Breast epithelium (tissue), 3 donors: Measurements from ENCODE around the gene TGIF1.

Source experiments
- POLR2A ChIP-seq: fragments of 450-650 bp; IDR thresholded peaks from one replicate; pipeline ENCODE4 v1.6.1; 2016; ENCODE audit warnings: antibody characterized with exemption, mild to moderate bottlenecking, moderate library complexity
- POLR2AphosphoS5 ChIP-seq, 3 donors: sonication (generic); formaldehyde crosslinking; IDR thresholded peaks; one replicate each; pipeline ENCODE4 v1.6.1; 2017; ENCODE audit warnings: antibody characterized with exemption in 3 of 3
- TF ChIP-seq, protein P1 (sequence below), 3 donors: fragments of 450-650 bp; IDR thresholded peaks; one replicate each; pipeline ENCODE4 v1.5.1; 2016 to 2017; ENCODE audit warnings: antibody characterized with exemption in 3 of 3, mild to moderate bottlenecking in 3 of 3, moderate library complexity in 3 of 3

DNA sequence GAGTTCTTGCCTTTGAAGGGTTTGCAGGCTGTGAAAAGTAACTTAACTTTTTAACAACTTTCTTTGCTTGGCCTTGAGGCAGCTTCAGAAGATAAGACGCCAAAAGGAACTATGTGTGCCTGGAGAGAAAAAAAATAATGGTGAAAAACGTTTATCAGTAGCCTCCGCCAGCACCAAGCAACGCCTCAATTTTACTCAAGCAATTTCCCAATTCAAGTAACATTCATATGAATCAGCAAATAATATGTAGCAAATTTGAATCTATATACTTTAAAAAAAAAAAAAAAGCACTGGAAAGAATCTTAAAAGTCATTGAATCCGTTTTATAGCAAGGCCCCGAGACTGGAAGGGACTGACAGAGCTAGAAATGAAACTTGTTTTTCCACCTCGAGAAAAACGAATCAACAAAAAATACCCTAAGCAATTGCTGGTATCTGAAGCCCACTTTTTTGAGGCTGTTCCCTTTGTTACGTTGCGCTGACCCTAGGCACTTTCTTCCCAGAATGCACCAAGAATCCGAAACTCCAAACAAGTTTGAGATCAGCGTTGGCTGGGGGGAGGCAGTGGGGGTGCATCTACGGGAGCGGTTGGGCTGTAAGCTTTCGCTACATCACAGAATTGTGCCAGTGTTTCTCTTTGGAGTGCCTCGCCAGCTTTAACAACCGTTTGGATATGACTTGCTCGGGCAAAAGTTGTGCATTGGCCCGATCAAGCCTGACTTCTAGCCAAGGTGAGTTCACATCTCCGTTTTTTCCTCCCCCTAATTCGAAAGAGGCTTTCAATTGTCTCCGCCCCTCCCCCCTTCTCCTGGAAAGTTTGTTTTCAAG is 2.7 kb upstream of the TGIF1 start:
- TF ChIP-seq POLR2A (no peak), POLR2AphosphoS5 (IDR thresholded peaks at IDR 0.05) (no peak)
- TF ChIP-seq, protein P1, sequence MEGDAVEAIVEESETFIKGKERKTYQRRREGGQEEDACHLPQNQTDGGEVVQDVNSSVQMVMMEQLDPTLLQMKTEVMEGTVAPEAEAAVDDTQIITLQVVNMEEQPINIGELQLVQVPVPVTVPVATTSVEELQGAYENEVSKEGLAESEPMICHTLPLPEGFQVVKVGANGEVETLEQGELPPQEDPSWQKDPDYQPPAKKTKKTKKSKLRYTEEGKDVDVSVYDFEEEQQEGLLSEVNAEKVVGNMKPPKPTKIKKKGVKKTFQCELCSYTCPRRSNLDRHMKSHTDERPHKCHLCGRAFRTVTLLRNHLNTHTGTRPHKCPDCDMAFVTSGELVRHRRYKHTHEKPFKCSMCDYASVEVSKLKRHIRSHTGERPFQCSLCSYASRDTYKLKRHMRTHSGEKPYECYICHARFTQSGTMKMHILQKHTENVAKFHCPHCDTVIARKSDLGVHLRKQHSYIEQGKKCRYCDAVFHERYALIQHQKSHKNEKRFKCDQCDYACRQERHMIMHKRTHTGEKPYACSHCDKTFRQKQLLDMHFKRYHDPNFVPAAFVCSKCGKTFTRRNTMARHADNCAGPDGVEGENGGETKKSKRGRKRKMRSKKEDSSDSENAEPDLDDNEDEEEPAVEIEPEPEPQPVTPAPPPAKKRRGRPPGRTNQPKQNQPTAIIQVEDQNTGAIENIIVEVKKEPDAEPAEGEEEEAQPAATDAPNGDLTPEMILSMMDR (IDR thresholded peaks at IDR 0.05): no peak
